Keratinocyte (primary cell): Measurements from ENCODE around the gene PSME3. TPM values are rescaled to one million over a fixed set of nuclear protein-coding genes. Genes with fewer than 3 reads are reported as not detected.

ENCODE experiments used
- DNase-seq: peaks from one replicate; pipeline ENCODE4 v3.0.0-alpha.2; 2011; ENCODE audit warnings: low read depth, missing footprints, low spot score
- FAIRE-seq: peaks from 2 replicates; lab custom pipeline; 2011; peaks lifted over from hg19 to GRCh38; lab: Jason Lieb, UNC
- H2AFZ ChIP-seq: 2 replicates; pipeline ENCODE4 v1.6.0; 2012; ENCODE audit warnings: low read length, control low read depth, inconsistent platforms; ENCODE audit not compliant: control insufficient read depth
- H3K27ac ChIP-seq: 2 replicates; pipeline ENCODE4 v1.5.1; 2011; ENCODE audit warnings: low read length; ENCODE audit not compliant: control insufficient read depth, insufficient read depth
- H3K27me3 ChIP-seq: 3 replicates; pipeline ENCODE4 v1.6.0; 2011; ENCODE audit warnings: low read length; ENCODE audit not compliant: control insufficient read depth, insufficient read depth; ENCODE audit errors: extremely low read depth
- H3K36me3 ChIP-seq, 2 experiments: 2 replicates in 1 of 2; 3 replicates in 1 of 2; pipeline ENCODE4 v1.5.1; 2011; ENCODE audit warnings: low read length in 2 of 2, mild to moderate bottlenecking in 1 of 2; ENCODE audit not compliant: control insufficient read depth in 2 of 2, insufficient read depth in 2 of 2; ENCODE audit errors: extremely low read depth in 1 of 2
- H3K4me1 ChIP-seq: 3 replicates; pipeline ENCODE4 v1.5.1; 2011; ENCODE audit warnings: low read length; ENCODE audit not compliant: control insufficient read depth, insufficient read depth; ENCODE audit errors: extremely low read depth
- H3K4me2 ChIP-seq: 3 replicates; pipeline ENCODE4 v1.6.0; 2011; ENCODE audit warnings: low read depth, low read length; ENCODE audit not compliant: control insufficient read depth, insufficient read depth; ENCODE audit errors: extremely low read depth
- H3K4me3 ChIP-seq, 3 experiments: fragments of 200-600 bp in 1 of 3; sonication (generic) in 1 of 3; 2 replicates in 2 of 3; 3 replicates in 1 of 3; pipeline ENCODE4 v1.5.1; 2011 to 2016; ENCODE audit warnings: low read length in 3 of 3, mild to moderate bottlenecking in 3 of 3, control low read depth in 2 of 3, inconsistent platforms in 1 of 3, low read depth in 1 of 3, mixed read lengths in 1 of 3, mixed run types in 1 of 3, moderate library complexity in 1 of 3; ENCODE audit not compliant: control insufficient read depth in 2 of 3, insufficient read depth in 2 of 3; ENCODE audit errors: extremely low read depth in 1 of 3
- H3K79me2 ChIP-seq: 2 replicates; pipeline ENCODE4 v1.6.0; 2012; ENCODE audit warnings: low read length; ENCODE audit not compliant: control insufficient read depth, insufficient read depth
- H3K9ac ChIP-seq: 3 replicates; pipeline ENCODE4 v1.6.0; 2011; ENCODE audit warnings: low read length; ENCODE audit not compliant: control insufficient read depth, insufficient read depth; ENCODE audit errors: extremely low read depth
- H3K9me1 ChIP-seq: 3 replicates; pipeline ENCODE4 v1.6.0; 2011; ENCODE audit warnings: low read length; ENCODE audit not compliant: control insufficient read depth, insufficient read depth; ENCODE audit errors: extremely low read depth
- H3K9me3 ChIP-seq: 2 replicates; pipeline ENCODE4 v1.5.1; 2012; ENCODE audit warnings: low read depth, low read length; ENCODE audit not compliant: control insufficient read depth
- H4K20me1 ChIP-seq: 3 replicates; pipeline ENCODE4 v1.6.0; 2011; ENCODE audit warnings: low read length; ENCODE audit not compliant: control insufficient read depth, insufficient read depth; ENCODE audit errors: extremely low read depth
- CTCF ChIP-seq, 3 experiments: IDR thresholded peaks in 1 of 3; conservative IDR thresholded peaks in 1 of 3; optimal IDR thresholded peaks in 1 of 3; 2 replicates in 2 of 3; 3 replicates in 1 of 3; pipeline versions ENCODE3 to v1.5.1; 2011; ENCODE audit warnings: low read length in 3 of 3, mild to moderate bottlenecking in 3 of 3, moderate library complexity in 2 of 3, control low read depth in 1 of 3, inconsistent platforms in 1 of 3; ENCODE audit not compliant: insufficient read depth in 2 of 3; ENCODE audit errors: extremely low read depth in 1 of 3
- EZH2 ChIP-seq: IDR thresholded peaks from one replicate; pipeline ENCODE4 v1.6.1; 2012; ENCODE audit warnings: inconsistent platforms, mild to moderate bottlenecking, low read length, moderate library complexity
- dilution Hi-C: fragments of 300-500 bp; cut with MboI; formaldehyde crosslinking; loops from one replicate; pipeline ENCODE4 v1.7.0; 2020; ENCODE audit warnings: low sequenced_read_pairs; ENCODE audit not compliant: extremely low pct_ligation_motif_present
- polyA plus RNA-seq, 5 experiments: library from polyadenylated mRNA; depleted of rRNA in 3 of 5; stranded (reverse) in 3 of 5; stranded (forward) in 1 of 5; unstranded in 1 of 5; fragments of >200 nt; gene quantifications; 1 replicate in 1 of 5; 2 replicates in 3 of 5; 3 replicates in 1 of 5; pipeline versions ENCODE4 v1.2.1 to v1.2.3, GENCODE V29; 2011 to 2012; ENCODE audit warnings: missing spikeins in 2 of 5, low read depth in 1 of 5, low replicate concordance in 1 of 5

The PSME3 gene
- polyA plus RNA-seq, 1 donor (not counting 4 experiments of a cell fraction or from before 2014, with no cell fraction given): 190 TPM

GRCh38 chr17:42843358-42843934 is 10.2 kb downstream of the PSME3 start:
- Histone ChIP-seq H3K36me3 (peaks cover 43 to 46% of the 10 kb centered on the region in 2 experiments), H2AFZ (no peak overlapping the region), H3K9me3 (no peaks in the 10 kb centered on the region), H3K4me3 (no peak overlapping the region), H3K27ac (no peak overlapping the region), H3K4me1 (no peaks in the 10 kb centered on the region), H3K27me3 (no peaks in the 10 kb centered on the region), H3K79me2 (no peaks in the 10 kb centered on the region), H3K4me2 (no peak overlapping the region), H3K9me1 (no peaks in the 10 kb centered on the region), H4K20me1 (peaks cover 3% of the 10 kb centered on the region), H3K9ac (no peak overlapping the region)
- dilution Hi-C loops: loop anchor here (25.0 kb wide), 1 partner anchor 94 kb away; no protein-coding TSS in a partner anchor
- FAIRE-seq (no peak), DNase-seq (no peak)
- TF ChIP-seq CTCF (optimal IDR thresholded peaks at IDR 0.05 in 1 of 3, IDR thresholded peaks at IDR 0.05 in 1 of 3, conservative IDR thresholded peaks at IDR 0.05 in 1 of 3; ENCODE audit: extremely low read depth in 1 of 3, insufficient read depth in 2 of 3, low read length in 3 of 3) (peak; percentile 88 to 99 (median 92)), EZH2 (no peak)

GRCh38 chr17:42844271-42844670 is 11.1 kb downstream of the PSME3 start, which contains the start of gene AOC2:
AOC2 (plus strand) TSS chr17:42844580; CDS start chr17:42844627, 47 bp downstream.
- Histone ChIP-seq H3K4me2 (no peak within 1 kb of the TSS), H4K20me1 (peaks cover 3% of the 10 kb centered on the region), H3K4me1 (no peaks in the 10 kb centered on the region), H3K9me3 (no peaks in the 10 kb centered on the region), H3K4me3 (no peak within 1 kb of the TSS), H3K36me3 (peaks cover 36 to 40% of the 10 kb centered on the region in 2 experiments), H3K9me1 (no peaks in the 10 kb centered on the region), H2AFZ (no peak within 1 kb of the TSS), H3K27me3 (no peaks in the 10 kb centered on the region), H3K27ac (no peak within 1 kb of the TSS), H3K79me2 (no peaks in the 10 kb centered on the region), H3K9ac (no peak within 1 kb of the TSS)
- TF ChIP-seq EZH2: no peak
- no peak for TF ChIP-seq CTCF (optimal IDR thresholded peaks at IDR 0.05 in 1 of 3, IDR thresholded peaks at IDR 0.05 in 1 of 3, conservative IDR thresholded peaks at IDR 0.05 in 1 of 3; ENCODE audit: extremely low read depth in 1 of 3, insufficient read depth in 2 of 3, low read length in 3 of 3)
- FAIRE-seq: no peak
- dilution Hi-C loops: loop anchor here (25.0 kb wide), 1 partner anchor 93 kb away; no protein-coding TSS in a partner anchor
- DNase-seq: no peak
